Measurements from ENCODE around the gene ABHD15.

Gene ABHD15

DNA sequence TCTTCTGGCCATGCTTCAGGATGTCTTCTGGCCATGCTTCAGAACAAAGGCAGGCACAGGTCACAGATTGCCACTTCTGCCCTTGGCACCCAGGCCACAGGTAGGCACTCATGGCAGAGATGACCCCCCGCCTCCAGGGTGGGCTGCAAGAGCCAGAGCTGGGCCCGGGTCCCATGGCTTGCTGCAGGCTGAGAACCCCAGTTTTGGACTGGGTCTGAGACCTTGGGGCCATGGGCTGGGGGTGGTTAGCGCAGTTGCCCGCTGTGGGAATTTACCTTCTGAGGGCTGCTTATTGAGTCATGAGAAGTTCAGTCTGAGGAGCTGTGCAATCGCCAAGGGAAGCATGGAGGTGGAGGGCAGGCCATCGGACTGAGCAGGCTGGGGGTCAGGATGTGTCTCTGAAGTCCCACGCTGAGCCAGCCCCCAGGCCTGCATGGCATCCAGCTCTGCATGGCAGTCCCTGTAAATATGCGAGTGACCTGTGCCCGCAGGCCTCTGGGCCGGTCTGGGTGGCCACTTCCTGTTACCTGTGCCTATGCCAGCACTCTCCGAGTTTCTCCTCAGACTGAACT is 27.8 kb upstream of the ABHD15 start:
- no peak for DNase-seq (ENCODE audit: low read depth)

DNA sequence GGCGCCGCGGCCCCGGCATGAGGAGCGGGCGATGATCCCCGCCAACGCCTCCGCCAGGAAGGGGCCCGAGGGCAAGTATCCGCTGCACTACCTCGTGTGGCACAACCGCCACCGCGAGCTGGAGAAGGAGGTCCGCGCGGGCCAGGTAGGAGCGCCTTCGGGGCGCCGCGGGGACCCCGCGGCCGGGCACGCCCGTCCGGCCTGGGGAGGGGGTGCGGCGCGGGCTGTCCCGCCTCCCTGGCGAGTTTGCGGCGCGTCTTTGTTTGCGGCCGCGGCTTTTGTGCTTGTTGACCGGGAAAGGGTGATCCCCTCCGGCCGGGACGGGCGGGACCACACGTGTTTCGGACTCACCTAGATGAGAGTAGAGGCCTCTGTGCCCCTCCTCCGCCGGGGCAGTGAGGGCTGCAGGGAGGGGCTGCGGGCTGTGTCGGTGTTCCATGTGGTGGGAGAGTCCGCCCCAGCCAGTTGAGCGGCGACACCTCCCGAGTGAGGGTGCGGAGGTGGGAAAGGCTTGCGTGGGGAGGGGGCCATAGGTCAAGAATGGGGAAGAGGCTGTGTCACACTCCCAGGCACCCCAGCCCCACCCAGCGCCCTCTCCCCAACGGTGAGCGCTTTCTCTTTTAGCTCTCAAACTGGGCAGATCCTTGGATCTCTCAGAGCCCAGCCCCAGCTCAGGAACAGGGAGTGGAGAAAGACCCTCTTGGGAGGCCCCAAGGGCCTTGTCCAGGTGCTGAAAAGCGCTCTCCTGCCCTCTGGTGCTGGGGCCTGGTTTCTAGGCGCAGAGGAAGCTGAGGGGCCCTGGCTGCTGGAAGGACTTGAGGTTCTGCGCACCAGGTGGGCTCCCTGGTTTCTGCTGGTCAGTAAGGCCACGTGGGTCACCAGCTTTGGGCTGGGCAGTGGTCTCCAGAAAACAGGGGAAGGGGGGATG is 27.0 kb upstream of the ABHD15 start:
- DNase-seq (ENCODE audit: low read depth): no peak

DNA sequence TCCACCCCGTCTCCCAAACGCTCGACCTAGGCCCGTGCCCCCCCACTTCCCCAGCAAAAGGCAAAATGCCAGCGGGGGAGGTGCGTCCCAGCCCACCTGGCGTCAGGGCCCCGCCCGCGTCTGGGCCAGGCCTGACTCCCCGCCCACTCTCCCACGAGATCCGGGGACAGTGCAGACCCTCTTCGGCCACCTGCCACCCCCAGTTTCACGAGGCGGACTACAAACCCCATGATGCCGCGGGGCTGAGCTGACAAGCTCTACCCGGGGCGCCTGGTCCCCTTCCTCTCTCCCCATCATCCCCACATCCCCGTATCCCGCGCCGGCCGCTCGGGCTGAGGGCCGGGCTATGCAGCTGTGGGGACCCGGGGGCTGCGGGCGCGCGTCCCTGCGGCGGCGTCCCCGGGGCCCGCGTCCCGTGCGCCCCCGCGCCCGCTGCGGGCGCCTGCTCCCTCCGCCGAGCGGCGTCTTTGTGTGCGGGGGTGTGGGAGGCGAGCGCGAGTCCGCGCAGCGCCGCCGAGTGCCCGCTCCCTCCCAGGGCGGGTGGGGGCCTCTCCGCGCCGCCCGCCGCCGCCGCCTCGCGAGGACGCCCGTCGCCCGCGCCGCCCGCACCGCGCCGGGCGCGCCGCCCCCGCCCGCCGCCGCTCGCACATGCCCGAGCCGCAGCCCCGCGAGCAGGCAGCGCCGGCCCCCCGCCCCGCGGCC is 26.2 kb upstream of the ABHD15 start, which contains the start of gene ANKRD13B:
ANKRD13B (plus strand) TSS at position 283 of the 702 bp plus-strand sequence. CDS start 490 bp downstream, outside the sequence.
- DNase-seq (ENCODE audit: low read depth): no peak

DNA sequence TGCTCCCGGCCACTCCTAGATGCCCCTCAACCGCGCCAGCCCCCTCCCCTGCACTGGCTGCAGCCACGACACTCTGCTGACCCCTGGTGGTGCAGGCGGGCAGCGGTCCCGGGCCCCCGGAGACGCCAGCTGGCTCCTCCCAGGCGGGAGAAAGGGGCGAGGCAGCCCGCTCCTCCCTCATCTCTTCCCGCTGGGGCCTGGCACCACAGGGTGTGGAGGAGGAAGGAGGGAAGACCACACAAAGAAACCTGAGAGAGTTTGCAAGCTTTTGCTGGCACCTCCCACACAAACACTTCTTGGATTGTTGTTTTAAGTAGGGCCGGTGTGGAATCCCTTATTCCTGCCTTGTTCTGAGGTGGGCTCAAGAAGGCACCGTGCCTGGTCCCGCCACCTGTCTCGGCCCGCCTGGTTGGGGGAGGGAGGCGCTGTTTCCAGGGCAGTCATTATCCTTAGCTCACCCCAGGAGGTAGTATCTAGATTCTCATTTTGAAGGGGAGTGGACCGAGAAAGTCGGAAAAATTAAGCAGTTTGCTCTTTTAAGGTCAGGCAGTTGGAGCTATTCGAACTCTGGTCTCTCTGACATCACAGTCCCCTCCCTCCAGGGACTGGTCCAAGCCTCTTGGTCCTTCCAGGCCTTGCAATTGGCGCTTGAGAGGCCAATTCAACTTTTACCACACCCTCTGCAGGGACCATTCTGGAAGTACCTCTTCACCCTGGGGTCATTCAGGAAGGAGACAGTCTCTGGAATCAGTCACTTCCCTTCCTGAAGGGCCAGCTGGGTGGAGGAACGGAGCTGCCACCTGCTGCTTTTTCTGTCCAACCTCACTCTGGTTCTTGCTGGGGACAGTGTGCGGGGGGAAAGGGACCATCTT is 25.1 kb upstream of the ABHD15 start:
- peak; percentile 60 for DNase-seq (ENCODE audit: low read depth)

DNA sequence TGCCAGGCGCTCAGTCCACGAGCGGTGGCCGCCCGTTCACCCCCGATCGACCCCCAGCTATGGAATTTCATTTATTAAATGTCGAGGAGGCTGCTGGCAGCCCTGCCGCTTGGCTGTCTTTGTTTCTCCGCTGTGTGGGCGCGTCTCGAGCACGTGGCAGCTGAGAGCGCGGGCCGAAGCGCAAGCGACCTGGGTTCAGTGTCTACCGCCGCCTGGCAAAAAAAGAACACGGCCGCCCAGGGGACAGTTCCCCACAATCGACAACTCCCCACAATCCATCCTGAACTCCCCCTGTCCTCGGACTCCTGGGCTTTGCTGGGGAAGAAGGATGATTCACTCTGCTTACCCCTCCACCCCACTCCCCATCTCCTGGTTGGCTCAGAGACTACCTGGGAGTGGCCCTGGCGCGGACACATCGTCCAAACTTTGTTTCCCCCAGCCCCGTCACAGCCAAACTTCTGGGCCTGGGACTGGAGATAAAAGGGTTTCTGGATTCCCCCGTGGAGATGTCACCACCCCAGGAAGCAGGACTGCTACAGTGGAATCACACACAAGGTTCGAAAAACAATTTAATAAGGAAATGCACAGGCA is 24.4 kb upstream of the ABHD15 start:
- DNase-seq (ENCODE audit: low read depth): no peak

DNA sequence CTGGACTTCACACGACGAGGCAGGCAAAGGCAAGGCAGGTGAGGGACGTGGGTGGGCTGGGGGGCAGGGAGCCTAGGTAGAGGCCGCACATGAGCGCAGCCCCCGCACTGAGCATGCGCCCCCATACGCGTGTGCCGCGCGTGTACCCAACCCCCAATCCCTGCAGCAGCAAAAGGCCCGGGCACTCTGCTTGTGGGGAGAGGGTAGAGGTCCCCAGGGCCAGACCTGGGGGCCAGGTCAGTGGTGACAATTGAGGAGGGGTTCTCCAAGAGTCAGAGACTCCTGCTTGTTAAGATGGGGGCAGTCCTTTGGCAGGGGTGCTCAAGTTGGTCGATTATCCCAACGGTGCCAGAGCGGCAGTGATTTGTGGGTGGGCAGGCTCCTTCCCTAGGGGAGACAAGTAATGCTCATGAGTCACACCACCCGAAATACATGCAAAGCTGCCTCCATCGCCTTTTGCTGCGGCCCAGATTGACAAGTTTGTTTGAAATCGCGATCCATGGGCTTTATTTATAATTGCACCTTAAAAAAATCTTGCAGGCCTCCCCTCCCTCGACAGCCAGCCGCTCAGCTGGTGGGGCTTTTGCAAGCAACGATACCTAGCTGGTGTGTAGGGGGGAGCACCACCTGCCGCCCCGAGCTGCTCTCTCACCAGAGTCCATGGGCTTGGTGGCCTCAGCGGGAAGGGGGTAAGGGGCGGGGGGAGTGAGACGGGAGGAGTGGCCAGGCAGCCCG is 23.7 kb upstream of the ABHD15 start:
- DNase-seq (ENCODE audit: low read depth): no peak

DNA sequence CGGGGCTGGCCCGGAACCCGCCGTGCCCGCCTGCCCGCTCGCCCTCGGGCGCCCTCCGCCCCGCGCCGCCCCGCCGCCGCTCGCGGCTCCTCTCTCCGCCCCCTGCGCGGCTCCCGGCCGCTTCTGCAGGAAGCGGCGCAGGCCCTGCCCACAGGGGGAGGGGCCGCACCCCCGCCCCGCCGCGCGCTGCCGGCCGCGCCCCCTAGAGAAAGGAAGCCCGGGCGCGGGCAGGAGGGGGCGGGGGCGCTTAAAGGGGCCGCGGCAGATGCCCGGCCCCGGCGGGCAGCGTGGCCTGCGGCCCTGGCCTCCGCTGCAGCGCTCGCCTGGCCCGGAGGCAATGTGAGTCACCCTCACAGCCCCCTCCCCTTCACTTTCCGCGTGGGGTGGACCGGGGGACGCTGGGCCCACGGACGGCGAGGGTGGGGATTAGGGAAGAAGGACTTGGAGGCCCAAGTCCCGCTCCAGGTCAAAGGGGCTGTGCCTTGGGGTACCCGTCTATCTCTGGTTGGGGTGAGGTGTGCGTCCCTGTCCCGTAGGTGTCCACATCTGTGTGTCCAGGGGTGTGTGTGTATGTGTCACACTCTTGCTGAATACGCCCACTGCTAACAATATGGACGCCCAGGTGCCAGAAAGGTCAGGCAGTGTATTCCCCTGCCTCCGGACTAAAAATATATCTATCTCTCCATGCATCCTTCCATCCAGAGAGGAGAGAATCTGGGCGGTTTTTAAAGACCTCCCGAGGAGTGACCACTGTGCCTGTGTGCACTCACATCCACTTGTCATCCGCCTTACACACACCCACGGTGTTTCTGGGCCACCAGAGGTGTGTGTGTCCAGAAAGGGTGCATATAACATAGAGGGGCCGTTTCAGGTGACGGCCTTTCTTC is 22.9 kb upstream of the ABHD15 start, which contains the start of gene GIT1:
GIT1 (minus strand) TSS at position 125 of the 887 bp plus-strand sequence. CDS start 270 bp downstream, outside the sequence.
- peak; percentile 82 for DNase-seq (ENCODE audit: low read depth)

DNA sequence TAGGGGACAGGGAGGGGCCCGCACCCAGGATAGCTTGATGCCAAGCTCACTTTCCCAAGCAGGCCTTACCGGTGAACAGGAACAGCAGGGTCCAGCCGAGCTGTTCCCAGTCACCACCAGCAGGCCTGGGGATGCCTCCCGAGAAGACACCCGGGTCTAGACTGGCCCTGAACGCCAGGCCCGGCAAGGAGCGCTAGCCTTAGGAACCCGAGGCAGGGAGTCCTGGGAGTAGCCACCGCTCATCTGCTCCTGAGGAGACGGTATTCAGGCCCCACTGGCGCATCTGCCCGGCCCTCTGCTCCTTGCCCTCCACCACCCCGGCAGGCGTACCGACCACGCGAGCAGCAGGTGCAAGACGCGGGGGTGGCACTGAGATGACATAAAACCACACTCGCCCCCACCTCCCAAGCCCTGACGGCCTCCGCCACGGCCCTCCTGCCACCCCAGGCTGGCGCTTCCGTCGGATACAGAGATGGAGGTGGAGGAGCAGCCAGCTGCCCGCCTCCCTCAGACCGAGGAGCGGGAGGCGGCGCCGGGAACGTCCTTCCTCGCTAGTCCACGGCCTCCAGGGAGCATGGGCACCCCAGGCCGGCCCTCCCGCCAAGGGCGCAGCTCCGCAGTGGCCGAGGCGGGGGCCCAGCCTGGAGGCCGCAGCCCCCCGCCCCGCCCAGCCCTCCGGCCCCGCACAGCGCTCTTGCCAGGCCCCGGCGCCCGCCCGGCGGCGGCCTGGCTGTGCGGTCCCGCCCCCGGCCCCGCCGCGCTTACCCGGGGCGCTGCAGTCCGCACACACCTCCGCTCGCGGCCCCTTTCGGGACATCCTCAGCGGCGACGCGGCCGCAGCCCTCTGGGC is 21.9 kb upstream of the ABHD15 start:
- DNase-seq (ENCODE audit: low read depth): peak; percentile 69

DNA sequence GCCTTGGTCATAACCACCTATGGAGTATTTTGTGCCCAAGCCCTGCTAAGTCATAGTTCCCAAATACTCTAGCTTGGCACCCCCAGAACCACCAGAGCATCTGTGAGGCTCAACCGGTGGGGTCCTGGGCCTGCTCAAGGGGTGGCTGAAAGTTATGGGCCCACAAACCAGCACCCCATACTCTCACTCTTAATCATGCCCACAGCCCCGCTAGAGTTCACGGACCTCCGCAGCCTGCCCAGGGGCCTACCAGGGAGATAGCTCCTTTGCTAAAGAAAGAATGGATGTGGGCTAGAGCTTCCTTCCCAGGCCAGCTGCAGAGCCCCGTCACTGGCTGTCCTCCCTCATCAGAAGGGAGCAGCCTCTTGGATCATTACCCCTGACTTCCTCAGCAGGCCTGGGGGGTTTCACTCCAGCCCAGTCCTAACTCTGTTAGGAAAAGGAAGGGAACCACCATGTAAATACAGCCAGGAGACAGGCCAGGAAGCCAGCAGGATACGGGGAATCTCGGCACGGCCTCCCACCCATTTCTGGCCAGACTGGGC is 21.3 kb upstream of the ABHD15 start:
- DNase-seq (ENCODE audit: low read depth): no peak

DNA sequence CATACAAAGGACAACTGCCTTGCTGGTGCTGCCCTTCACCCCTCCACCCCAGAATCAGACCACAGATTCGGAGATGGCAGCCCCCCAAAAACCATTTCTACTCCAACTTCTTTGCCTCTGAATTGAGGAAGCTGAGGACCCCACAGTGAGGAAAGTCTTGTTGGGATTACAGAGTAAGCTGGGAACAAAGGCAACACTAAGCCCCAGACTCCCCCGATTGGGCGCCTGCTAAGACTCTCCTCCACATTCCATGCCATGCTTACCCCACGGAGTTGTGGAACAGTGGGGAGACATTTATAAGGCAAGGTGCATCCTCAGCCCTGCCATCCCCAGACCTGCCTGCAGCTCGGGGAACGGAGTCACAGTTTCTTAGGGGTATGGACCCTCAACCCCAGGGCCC is 20.8 kb upstream of the ABHD15 start:
- no peak for DNase-seq (ENCODE audit: low read depth)

DNA sequence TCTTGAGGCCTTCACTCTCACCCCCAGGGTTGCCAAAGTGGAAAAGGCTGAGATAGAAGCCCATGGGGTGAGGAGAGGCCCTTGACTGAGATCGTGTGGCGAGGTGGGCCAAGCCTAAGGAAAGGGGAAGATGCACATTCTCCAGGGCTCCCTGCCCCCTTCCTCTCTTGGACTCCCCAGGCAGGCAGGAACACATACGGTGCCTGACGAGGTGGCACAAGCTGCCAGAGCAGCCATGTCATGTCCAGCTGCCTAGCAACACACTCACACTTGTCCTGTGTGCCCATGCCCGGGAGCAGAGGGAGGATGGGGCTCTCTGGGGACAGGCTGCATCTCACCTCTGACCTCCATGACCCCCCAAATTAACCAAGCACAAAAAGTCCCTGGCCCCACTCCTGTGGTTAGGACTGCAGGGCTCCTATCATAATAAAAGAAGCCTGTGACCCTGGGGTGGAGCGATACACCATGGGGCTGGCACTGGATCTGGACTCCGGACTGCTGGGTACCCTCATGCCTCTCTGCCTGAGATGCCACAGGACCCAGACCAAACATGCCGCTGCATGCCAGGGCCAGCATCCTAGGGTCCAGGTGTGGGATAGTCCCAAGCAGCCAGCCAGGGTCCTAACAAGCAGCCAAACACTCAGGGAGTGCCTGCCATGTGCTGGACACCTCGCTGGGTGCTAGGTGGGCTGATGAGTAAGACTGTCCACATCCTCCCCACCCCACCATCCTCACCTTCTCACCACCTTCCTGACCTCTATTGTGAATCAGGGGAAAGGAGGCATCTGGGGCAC is 20.0 kb upstream of the ABHD15 start:
- DNase-seq (ENCODE audit: low read depth): no peak

DNA sequence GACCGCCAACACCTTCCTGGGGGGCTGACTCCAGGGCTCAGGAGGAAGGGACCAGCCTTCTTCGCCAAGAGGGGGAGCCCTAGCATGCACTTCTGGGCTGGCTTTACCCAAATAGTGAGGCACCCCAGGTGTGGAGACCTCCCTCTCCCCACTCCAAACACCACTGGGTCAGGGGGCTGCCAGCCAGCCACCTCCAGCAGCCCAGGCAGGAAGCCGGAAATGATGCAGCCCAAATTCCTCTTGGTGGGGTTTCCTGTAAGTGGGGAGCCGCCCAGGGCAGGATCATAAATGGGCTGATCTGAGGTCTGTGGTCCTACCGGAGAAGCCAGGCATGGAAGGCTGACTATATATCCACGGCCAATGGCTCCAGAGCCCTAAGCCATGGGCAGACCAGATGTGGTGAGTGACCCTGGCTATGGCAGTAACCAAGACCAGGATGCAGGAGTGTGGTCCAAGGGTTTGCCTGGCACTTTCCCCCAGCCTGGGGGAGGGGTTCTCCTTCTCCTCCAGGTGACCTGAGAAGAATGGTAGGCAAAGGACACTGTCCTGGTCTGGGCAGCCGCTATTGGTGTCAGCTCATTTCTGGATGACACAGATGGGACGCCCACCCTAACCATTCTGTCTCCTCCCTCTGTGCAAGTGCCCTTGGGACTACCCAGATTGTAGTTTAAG is 18.4 kb upstream of the ABHD15 start:
- DNase-seq (ENCODE audit: low read depth): no peak

DNA sequence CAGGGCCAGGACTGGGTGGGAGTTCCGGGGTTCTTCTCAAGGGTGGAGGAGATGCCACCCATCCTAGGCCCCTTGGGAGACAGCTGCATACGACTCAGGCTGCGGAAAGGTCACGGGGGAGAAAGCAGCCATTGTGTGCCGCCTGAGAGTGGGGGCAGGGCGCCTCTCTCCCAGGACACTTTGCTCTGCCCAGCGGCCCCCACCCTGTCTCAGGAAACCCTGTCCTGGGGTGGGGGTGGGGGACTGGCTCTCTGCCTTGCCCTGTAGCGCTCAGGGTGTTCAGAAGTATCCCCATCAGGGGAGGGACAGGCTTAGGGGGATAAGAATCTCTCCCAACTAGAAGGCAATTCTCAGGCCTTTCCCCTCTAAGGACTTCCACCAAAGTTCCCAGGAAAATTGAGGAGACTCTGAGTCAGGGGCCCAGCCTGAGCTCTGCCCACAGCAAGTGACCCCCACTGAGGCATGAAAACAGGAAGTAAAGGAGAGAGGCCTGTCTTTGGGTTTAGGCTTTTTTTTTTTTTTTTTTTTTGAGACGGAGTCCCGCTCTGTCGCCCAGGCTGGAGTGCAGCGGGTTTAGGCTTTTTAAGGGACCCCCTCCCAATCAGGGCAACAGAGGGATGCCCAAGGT is 17.7 kb upstream of the ABHD15 start:
- no peak for DNase-seq (ENCODE audit: low read depth)

DNA sequence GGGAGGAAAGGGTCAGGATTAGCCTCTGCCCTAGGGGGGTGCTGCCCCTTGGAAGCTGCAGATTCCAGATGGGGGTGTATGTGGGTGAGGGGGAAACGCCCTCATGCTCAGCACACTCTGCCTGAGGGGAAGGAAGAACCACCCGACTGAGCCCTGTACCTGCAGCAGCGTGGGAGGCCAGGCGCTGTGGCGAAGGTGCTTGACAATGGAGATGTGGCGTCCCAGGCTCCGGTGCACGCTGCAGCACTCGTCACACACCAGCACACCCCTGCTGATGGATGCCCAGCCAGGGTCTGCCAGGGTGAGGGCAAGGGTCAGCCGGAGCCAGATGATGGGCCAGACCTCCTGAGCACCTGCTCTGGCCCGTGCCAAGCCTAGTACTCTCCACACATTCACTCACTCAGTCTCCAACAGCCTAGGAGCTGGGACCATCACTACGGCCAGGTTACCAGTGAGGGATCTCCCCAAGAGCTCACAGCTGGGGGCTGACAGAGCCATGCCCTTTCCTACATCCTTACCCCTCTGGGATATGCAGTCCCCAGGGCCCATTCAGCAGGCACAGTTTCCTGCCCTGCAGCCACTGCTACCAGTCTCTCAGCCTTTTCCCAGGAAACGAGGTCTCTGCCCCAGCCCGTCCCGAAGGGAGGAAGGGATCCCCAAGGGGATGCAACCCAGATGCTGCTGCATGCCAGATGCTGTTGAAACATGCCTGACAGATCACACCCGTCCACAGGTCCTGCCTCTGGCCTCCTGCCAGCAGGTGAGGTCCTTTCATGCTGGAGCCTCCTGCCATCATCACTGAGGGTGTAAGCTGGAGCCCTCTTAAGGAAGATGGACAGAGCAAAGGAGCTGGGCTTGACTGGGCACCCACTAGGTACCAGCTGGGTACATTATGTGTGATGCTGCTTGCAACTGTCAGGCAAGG is 16.7 kb upstream of the ABHD15 start:
- DNase-seq (ENCODE audit: low read depth): no peak

DNA sequence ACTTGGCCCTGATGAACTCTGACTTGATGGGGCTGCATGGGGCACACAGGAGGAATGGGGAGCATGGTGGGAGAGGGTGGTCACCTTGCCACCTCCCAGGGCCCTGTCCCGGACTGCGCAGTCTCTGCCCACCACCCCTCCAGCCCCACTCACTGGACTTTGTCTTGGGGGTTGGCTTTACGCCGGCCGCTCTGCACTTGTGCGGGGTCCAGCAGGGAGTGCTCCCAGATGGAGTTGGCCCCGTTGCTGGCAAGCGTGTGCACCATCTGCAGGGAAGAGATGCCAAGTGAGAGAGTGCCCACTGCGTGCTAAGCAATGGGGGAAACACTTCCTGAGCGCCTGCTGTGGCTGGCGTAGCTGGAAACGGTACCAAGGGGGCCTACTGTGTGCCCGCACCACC is 15.9 kb upstream of the ABHD15 start:
- DNase-seq (ENCODE audit: low read depth): no peak

Data from stimulated activated CD8-positive, alpha-beta memory T cell treated with anti-CD3 and anti-CD28 coated beads, Interleukin-12 subunit alpha, Interleukin-12 subunit beta, amount 100 ng/mL, for 4 hours (primary cell).